Measurements from ENCODE around the gene UNC45B. TPM values are rescaled to one million over a fixed set of nuclear protein-coding genes. Genes with fewer than 3 reads are reported as not detected.

UNC45B gene
- polyA plus RNA-seq, 1 of the 3 experiments (the other 2 are of a cell fraction): not detected

GRCh38 chr17:35175638-35176415 is 28.2 kb downstream of the UNC45B start:
- Histone ChIP-seq H3K4me3 (ENCODE audit: low read depth in 2 of 2, low read length in 1 of 2) (no peak overlapping the region), H3K27ac (ENCODE audit: low read depth in 2 of 2, low read length in 1 of 2) (no peak overlapping the region), H2AFZ (ENCODE audit: low read depth) (no peak overlapping the region), H3K4me2 (no peak overlapping the region), H3K9me2 (no peaks in the 10 kb centered on the region), H3K36me3 (replicated peaks in 1 of 2; ENCODE audit: control insufficient read depth in 1 of 2, insufficient read depth in 2 of 2, low read length in 1 of 2) (no peaks in the 10 kb centered on the region), H3F3A (replicated peaks; ENCODE audit: insufficient read depth) (no peaks in the 10 kb centered on the region), H3K79me2 (ENCODE audit: insufficient read depth) (no peaks in the 10 kb centered on the region), H3K4me1 (ENCODE audit: control insufficient read depth in 1 of 2, insufficient read depth in 2 of 2, low read depth in 1 of 2, low read length in 1 of 2) (no peaks in the 10 kb centered on the region), H4K20me1 (ENCODE audit: insufficient read depth) (no peaks in the 10 kb centered on the region), H3K9me3 (no peaks in the 10 kb centered on the region), H3K27me3 (ENCODE audit: insufficient read depth) (peaks cover 38% of the 10 kb centered on the region; the same call in 1 of the 2 replicates), H3K9ac (no peak overlapping the region)
- no peak for DNase-seq
- POLR2A ChIA-PET: no interaction called here
- 18% methylated on average over 9 of the region's 9 CpGs for WGBS (ENCODE audit: low lambda C conversion rate)
- TF ChIP-seq RCOR1 (IDR thresholded peaks at IDR 0.05; ENCODE audit: low read length): no peak
- TF ChIP-seq REST (IDR thresholded peaks at IDR 0.05; ENCODE audit: low read depth, low read length): no peak
- no peak for TF ChIP-seq FOXJ3 (CRISPR knock-in tag; IDR thresholded peaks at IDR 0.05)
- TF ChIP-seq MEF2A (IDR thresholded peaks at IDR 0.05; ENCODE audit: borderline replicate concordance, low read depth): no peak
- TF ChIP-seq IRF3 (IDR thresholded peaks at IDR 0.05; ENCODE audit: low read depth, low read length): no peak
- TF ChIP-seq TCF12 (IDR thresholded peaks at IDR 0.05): no peak
- TF ChIP-seq ELF1 (IDR thresholded peaks at IDR 0.05): no peak
- no peak for TF ChIP-seq TEAD4 (IDR thresholded peaks at IDR 0.05; ENCODE audit: borderline replicate concordance, insufficient read depth)
- no peak for TF ChIP-seq PBX3 (IDR thresholded peaks at IDR 0.05)
- TF ChIP-seq YY1 (IDR thresholded peaks at IDR 0.05; ENCODE audit: low read depth): no peak
- CTCF ChIA-PET: no interaction called here

GRCh38 chr17:35176897-35177296 is 29.3 kb downstream of the UNC45B start:
- peaks cover 38% of the 10 kb centered on the region; the same call in 1 of the 2 replicates for H3K27me3 ChIP-seq (ENCODE audit: insufficient read depth)
- H3K9me2 ChIP-seq: no peaks in the 10 kb centered on the region
- ChIA-PET CTCF (no interaction called here), POLR2A (no interaction called here)
- H3K27ac ChIP-seq (ENCODE audit: low read depth in 2 of 2, low read length in 1 of 2): no peak overlapping the region
- WGBS (ENCODE audit: low lambda C conversion rate): 8% methylated on average over 7 of the region's 8 CpGs
- no peaks in the 10 kb centered on the region for H4K20me1 ChIP-seq (ENCODE audit: insufficient read depth)
- no peaks in the 10 kb centered on the region for H3K9me3 ChIP-seq
- H3K9ac ChIP-seq: no peak overlapping the region
- H3K36me3 ChIP-seq (replicated peaks in 1 of 2; ENCODE audit: control insufficient read depth in 1 of 2, insufficient read depth in 2 of 2, low read length in 1 of 2): no peaks in the 10 kb centered on the region
- H3K79me2 ChIP-seq (ENCODE audit: insufficient read depth): no peaks in the 10 kb centered on the region
- H3K4me2 ChIP-seq: no peak overlapping the region
- H3K4me3 ChIP-seq (ENCODE audit: low read depth in 2 of 2, low read length in 1 of 2): no peak overlapping the region
- H3K4me1 ChIP-seq (ENCODE audit: control insufficient read depth in 1 of 2, insufficient read depth in 2 of 2, low read depth in 1 of 2, low read length in 1 of 2): no peaks in the 10 kb centered on the region
- H3F3A ChIP-seq (replicated peaks; ENCODE audit: insufficient read depth): no peaks in the 10 kb centered on the region
- no peak for DNase-seq
- H2AFZ ChIP-seq (ENCODE audit: low read depth): no peak overlapping the region
- no peak for TF ChIP-seq GABPA (IDR thresholded peaks at IDR 0.05; ENCODE audit: low read depth)
- no peak for TF ChIP-seq JUND (IDR thresholded peaks at IDR 0.05)
- no peak for TF ChIP-seq USF1 (IDR thresholded peaks at IDR 0.05; ENCODE audit: borderline replicate concordance, low read depth)
- no peak for TF ChIP-seq TCF12 (IDR thresholded peaks at IDR 0.05)
- TF ChIP-seq GATA2 (CRISPR knock-in tag; IDR thresholded peaks at IDR 0.05): no peak
- no peak for TF ChIP-seq RXRA (IDR thresholded peaks at IDR 0.05; ENCODE audit: borderline replicate concordance, low read depth)
- TF ChIP-seq MXI1 (IDR thresholded peaks at IDR 0.05; ENCODE audit: low read depth, low read length): no peak
- no peak for TF ChIP-seq NFIC (IDR thresholded peaks at IDR 0.05; ENCODE audit: borderline replicate concordance)
- TF ChIP-seq TEAD4 (IDR thresholded peaks at IDR 0.05; ENCODE audit: borderline replicate concordance, insufficient read depth): no peak
- no peak for TF ChIP-seq EP300 (IDR thresholded peaks at IDR 0.05; ENCODE audit: borderline replicate concordance in 1 of 2, low read depth in 1 of 2, low read length in 1 of 2)
